PFSK-1 (cell line): ENCODE data around the gene SNX24.

Source experiments
- FOXP2 ChIP-seq: optimal IDR thresholded peaks from 2 replicates; pipeline ENCODE3; 2011; ENCODE audit warnings: borderline replicate concordance, control low read depth, inconsistent platforms; ENCODE audit not compliant: insufficient read depth; ENCODE audit errors: extremely low read length, extremely low read depth
- POLR2AphosphoS5 ChIP-seq: IDR thresholded peaks from 2 replicates; pipeline ENCODE4 v1.6.1; 2012; ENCODE audit warnings: low read depth, mild to moderate bottlenecking, control low read depth, low read length, moderate library complexity
- SIN3A ChIP-seq: IDR thresholded peaks from 2 replicates; pipeline ENCODE4 v1.6.1; 2012; ENCODE audit warnings: mild to moderate bottlenecking, low read length, moderate library complexity, borderline replicate concordance; ENCODE audit not compliant: insufficient read depth
- TAF1 ChIP-seq: IDR thresholded peaks from 2 replicates; pipeline ENCODE4 v1.6.1; 2012; ENCODE audit warnings: low read length, control low read depth, borderline replicate concordance; ENCODE audit not compliant: insufficient read depth
- TF ChIP-seq, protein P1 (sequence below), 2 experiments: IDR thresholded peaks; 2 replicates each; pipeline versions ENCODE4 v1.6.1 to v1.8.0; 2011 to 2012; ENCODE audit warnings: low read depth in 2 of 2, low read length in 2 of 2, control low read depth in 1 of 2, inconsistent platforms in 1 of 2, mild to moderate bottlenecking in 1 of 2, moderate library complexity in 1 of 2; ENCODE audit not compliant: insufficient read depth in 1 of 2

SNX24 gene

GRCh38 chr5:122916490-122916889 lies 71.1 kb downstream of the SNX24 start:
- no peak for TF ChIP-seq SIN3A
- TF ChIP-seq POLR2AphosphoS5, result no peak
- no peak for TF ChIP-seq TAF1
- TF ChIP-seq, protein P1, sequence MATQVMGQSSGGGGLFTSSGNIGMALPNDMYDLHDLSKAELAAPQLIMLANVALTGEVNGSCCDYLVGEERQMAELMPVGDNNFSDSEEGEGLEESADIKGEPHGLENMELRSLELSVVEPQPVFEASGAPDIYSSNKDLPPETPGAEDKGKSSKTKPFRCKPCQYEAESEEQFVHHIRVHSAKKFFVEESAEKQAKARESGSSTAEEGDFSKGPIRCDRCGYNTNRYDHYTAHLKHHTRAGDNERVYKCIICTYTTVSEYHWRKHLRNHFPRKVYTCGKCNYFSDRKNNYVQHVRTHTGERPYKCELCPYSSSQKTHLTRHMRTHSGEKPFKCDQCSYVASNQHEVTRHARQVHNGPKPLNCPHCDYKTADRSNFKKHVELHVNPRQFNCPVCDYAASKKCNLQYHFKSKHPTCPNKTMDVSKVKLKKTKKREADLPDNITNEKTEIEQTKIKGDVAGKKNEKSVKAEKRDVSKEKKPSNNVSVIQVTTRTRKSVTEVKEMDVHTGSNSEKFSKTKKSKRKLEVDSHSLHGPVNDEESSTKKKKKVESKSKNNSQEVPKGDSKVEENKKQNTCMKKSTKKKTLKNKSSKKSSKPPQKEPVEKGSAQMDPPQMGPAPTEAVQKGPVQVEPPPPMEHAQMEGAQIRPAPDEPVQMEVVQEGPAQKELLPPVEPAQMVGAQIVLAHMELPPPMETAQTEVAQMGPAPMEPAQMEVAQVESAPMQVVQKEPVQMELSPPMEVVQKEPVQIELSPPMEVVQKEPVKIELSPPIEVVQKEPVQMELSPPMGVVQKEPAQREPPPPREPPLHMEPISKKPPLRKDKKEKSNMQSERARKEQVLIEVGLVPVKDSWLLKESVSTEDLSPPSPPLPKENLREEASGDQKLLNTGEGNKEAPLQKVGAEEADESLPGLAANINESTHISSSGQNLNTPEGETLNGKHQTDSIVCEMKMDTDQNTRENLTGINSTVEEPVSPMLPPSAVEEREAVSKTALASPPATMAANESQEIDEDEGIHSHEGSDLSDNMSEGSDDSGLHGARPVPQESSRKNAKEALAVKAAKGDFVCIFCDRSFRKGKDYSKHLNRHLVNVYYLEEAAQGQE (IDR thresholded peaks at IDR 0.05; ENCODE audit: insufficient read depth in 1 of 2, low read depth in 2 of 2, low read length in 2 of 2), result no peak
- TF ChIP-seq FOXP2, result no peak

GRCh38 chr5:122919969-122920368 lies 74.6 kb downstream of the SNX24 start:
- TF ChIP-seq FOXP2 (no peak), SIN3A (no peak), POLR2AphosphoS5 (no peak), TAF1 (no peak)
- TF ChIP-seq, protein P1 (IDR thresholded peaks at IDR 0.05; ENCODE audit: insufficient read depth in 1 of 2, low read depth in 2 of 2, low read length in 2 of 2), result no peak

- TF ChIP-seq TAF1 (no peak), FOXP2 (no peak), SIN3A (no peak), POLR2AphosphoS5 (no peak)
- TF ChIP-seq, protein P1 (IDR thresholded peaks at IDR 0.05; ENCODE audit: insufficient read depth in 1 of 2, low read depth in 2 of 2, low read length in 2 of 2), result no peak
These were observed 76.4 kb downstream of the SNX24 start for GRCh38 chr5:122921826-122922225.

- TF ChIP-seq FOXP2 (no peak), TAF1 (no peak), POLR2AphosphoS5 (no peak), SIN3A (no peak)
- TF ChIP-seq, protein P1 (IDR thresholded peaks at IDR 0.05; ENCODE audit: insufficient read depth in 1 of 2, low read depth in 2 of 2, low read length in 2 of 2), result no peak
These were observed 78.8 kb downstream of the SNX24 start for GRCh38 chr5:122924203-122924602.

DNA sequence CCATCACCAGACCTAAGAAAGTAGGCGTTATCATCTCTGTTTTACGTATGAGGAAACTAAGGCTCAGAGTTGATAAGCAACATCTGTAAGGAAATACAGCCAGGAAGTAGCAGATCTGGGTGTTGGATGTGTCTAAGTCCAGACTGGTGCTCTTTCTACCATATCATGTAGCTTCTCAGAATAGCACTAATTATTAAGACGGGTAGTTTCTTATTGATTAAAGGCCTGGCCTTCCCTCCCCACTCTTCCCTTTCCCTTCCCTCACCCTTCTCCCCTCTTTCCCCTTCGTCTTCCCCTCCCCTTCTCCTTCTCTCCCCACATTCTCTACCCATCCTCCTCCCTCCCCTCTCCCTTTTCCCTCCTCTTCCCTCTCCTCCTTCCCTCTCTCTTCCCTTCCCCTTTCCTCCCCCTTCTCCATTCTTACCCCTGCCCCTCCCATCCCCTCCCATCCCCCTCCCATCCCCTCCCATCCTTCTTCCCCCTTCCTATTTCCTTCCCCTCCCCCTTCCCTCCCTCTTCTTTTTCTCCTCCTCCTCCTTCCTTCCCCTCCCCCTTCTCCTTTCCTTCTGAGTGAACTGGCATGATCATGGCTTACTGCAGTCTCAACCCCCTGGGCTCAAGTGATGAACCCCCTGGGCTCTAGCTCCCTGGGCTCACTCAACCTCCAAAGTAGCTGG lies 79.4 kb downstream of the SNX24 start:
- no peak for TF ChIP-seq FOXP2
- TF ChIP-seq POLR2AphosphoS5, result no peak
- TF ChIP-seq, protein P1 (IDR thresholded peaks at IDR 0.05; ENCODE audit: insufficient read depth in 1 of 2, low read depth in 2 of 2, low read length in 2 of 2), result no peak
- no peak for TF ChIP-seq SIN3A
